ENCODE results near the gene PRPF40A. TPM values are rescaled to one million over a fixed set of nuclear protein-coding genes. Genes with fewer than 3 reads are reported as not detected.
A peak's percentile ranks its signal among the peaks of the same experiment; 100 is the strongest.

PRPF40A gene
- total RNA-seq, 1 experiment from 2014 or later: 166 TPM

DNA sequence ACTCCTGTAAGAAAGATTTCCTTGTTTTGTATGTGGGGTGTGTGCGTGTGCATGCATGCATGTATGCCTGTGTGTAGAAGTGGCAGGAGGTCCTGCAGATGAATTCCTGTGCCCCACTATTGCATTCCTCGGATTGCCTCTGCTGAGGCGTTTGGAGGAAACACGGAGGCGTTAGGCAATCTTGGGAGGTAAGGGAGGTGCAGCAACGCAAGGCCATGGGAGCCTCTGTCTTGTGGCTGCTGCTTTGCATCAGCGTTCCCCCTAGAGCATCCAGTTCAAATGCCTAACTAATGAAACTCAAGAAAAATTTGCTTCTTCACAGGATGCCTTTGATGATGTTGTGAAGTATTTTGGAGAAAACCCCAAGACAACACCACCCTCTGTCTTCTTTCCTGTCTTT, 80.0 kb downstream of the PRPF40A start:
- TF ChIP-seq EZH2 (IDR thresholded peaks at IDR 0.05; ENCODE audit: borderline replicate concordance, low read depth, low read length, poor library complexity, severe bottlenecking): no peak
- TF ChIP-seq CTCF (conservative IDR thresholded peaks at IDR 0.05; ENCODE audit: low read depth, low read length): no peak
- Histone ChIP-seq H3K9me3 (ENCODE audit: low read depth, low read length, poor library complexity, severe bottlenecking) (no peaks in the 10 kb centered on the region), H3K4me1 (ENCODE audit: insufficient read depth, low read length, poor library complexity, severe bottlenecking) (no peaks in the 10 kb centered on the region), H3K36me3 (ENCODE audit: insufficient read depth, low read length, poor library complexity, severe bottlenecking) (peaks cover 18% of the 10 kb centered on the region), H3K27ac (ENCODE audit: low read depth, low read length, poor library complexity, severe bottlenecking) (no peak overlapping the region), H3K4me3 (ENCODE audit: low read depth, low read length, poor library complexity, severe bottlenecking) (no peak overlapping the region), H3K27me3 (replicated peaks; ENCODE audit: insufficient read depth, low read depth, low read length, poor library complexity) (no peaks in the 10 kb centered on the region)
- no TSS peak for BruUV-seq (replicated peaks)
- ChIA-PET POLR2A (ENCODE audit: low non-redundant PET) (no interaction called here), CTCF (no interaction called here)
- intact Hi-C loops (cut with micrococcal nuclease; ENCODE audit: unreplicated experiment): no loop called here
- no peak for DNase-seq (ENCODE audit: low spot score)

- Histone ChIP-seq H3K9me3 (ENCODE audit: low read depth, low read length, poor library complexity, severe bottlenecking) (no peaks in the 10 kb centered on the region), H3K36me3 (ENCODE audit: insufficient read depth, low read length, poor library complexity, severe bottlenecking) (peaks cover 9% of the 10 kb centered on the region), H3K27ac (ENCODE audit: low read depth, low read length, poor library complexity, severe bottlenecking) (no peak overlapping the region), H3K27me3 (replicated peaks; ENCODE audit: insufficient read depth, low read depth, low read length, poor library complexity) (no peaks in the 10 kb centered on the region), H3K4me1 (ENCODE audit: insufficient read depth, low read length, poor library complexity, severe bottlenecking) (no peaks in the 10 kb centered on the region), H3K4me3 (ENCODE audit: low read depth, low read length, poor library complexity, severe bottlenecking) (no peak overlapping the region)
- DNase-seq (ENCODE audit: low spot score): peak; percentile 68
- ChIA-PET CTCF (interaction anchor here (1.1 to 2.2 kb wide), 2 partner anchors 9 to 460 kb away, joined by 3 to 15 read pairs; partner anchors contain the start of gene STAM2), POLR2A (ENCODE audit: low non-redundant PET) (no interaction called here)
- intact Hi-C loops (cut with micrococcal nuclease; ENCODE audit: unreplicated experiment): loop anchor here (1.0 to 2.0 kb wide), 3 partner anchors 445 to 598 kb away; no protein-coding TSS in a partner anchor
- TF ChIP-seq EZH2 (IDR thresholded peaks at IDR 0.05; ENCODE audit: borderline replicate concordance, low read depth, low read length, poor library complexity, severe bottlenecking) (no peak), CTCF (conservative IDR thresholded peaks at IDR 0.05; ENCODE audit: low read depth, low read length) (peak; percentile 86)
- no TSS peak for BruUV-seq (replicated peaks)
These were observed 81.5 kb downstream of the PRPF40A start for GRCh38 chr2:152635635-152636298.

DNA sequence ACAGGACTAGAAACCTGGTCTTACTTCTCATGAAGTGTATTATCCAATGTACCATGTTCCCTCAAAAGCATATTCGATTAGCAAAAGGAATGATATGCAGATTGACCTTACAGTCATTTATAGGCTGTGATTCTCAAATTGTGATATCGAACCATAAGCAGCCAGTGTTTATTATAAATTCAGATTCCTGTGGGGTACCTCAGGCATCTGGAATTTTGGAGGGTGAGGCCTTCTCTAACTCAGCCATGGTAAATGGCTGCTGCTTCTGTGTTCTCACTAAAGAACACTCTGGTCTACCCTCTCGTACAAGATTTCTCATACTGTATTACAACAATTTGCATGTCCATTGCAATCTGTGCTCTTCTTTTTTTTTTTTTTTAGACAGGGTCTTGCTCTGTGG, 84.5 kb downstream of the PRPF40A start:
- peaks cover 16% of the 10 kb centered on the region for H3K36me3 ChIP-seq (ENCODE audit: insufficient read depth, low read length, poor library complexity, severe bottlenecking)
- TF ChIP-seq CTCF (conservative IDR thresholded peaks at IDR 0.05; ENCODE audit: low read depth, low read length) (no peak), EZH2 (IDR thresholded peaks at IDR 0.05; ENCODE audit: borderline replicate concordance, low read depth, low read length, poor library complexity, severe bottlenecking) (no peak)
- no peaks in the 10 kb centered on the region for H3K9me3 ChIP-seq (ENCODE audit: low read depth, low read length, poor library complexity, severe bottlenecking)
- no TSS peak for BruUV-seq (replicated peaks)
- POLR2A ChIA-PET (ENCODE audit: low non-redundant PET): no interaction called here
- no peaks in the 10 kb centered on the region for H3K4me1 ChIP-seq (ENCODE audit: insufficient read depth, low read length, poor library complexity, severe bottlenecking)
- DNase-seq (ENCODE audit: low spot score): no peak
- H3K4me3 ChIP-seq (ENCODE audit: low read depth, low read length, poor library complexity, severe bottlenecking): no peak overlapping the region
- CTCF ChIA-PET: no interaction called here
- H3K27ac ChIP-seq (ENCODE audit: low read depth, low read length, poor library complexity, severe bottlenecking): no peak overlapping the region
- H3K27me3 ChIP-seq (replicated peaks; ENCODE audit: insufficient read depth, low read depth, low read length, poor library complexity): no peaks in the 10 kb centered on the region
- intact Hi-C loops (cut with micrococcal nuclease; ENCODE audit: unreplicated experiment): no loop called here
